HG03095 (cell line): ENCODE data around the gene ANKEF1.

ENCODE experiments used
- ATAC-seq: cut with Tn5 transposase; IDR thresholded peaks from one replicate; pipeline ENCODE4 v1.9.1; 2021; ENCODE audit warnings: moderate library complexity; ENCODE audit not compliant: unreplicated experiment

The ANKEF1 gene

GRCh38 chr20:10078403-10078802, 43.6 kb downstream of the ANKEF1 start:
- no peak for ATAC-seq

GRCh38 chr20:10079964-10080363, 45.2 kb downstream of the ANKEF1 start:
- no peak for ATAC-seq

GRCh38 chr20:10080574-10080973, 45.8 kb downstream of the ANKEF1 start:
- no peak for ATAC-seq

DNA sequence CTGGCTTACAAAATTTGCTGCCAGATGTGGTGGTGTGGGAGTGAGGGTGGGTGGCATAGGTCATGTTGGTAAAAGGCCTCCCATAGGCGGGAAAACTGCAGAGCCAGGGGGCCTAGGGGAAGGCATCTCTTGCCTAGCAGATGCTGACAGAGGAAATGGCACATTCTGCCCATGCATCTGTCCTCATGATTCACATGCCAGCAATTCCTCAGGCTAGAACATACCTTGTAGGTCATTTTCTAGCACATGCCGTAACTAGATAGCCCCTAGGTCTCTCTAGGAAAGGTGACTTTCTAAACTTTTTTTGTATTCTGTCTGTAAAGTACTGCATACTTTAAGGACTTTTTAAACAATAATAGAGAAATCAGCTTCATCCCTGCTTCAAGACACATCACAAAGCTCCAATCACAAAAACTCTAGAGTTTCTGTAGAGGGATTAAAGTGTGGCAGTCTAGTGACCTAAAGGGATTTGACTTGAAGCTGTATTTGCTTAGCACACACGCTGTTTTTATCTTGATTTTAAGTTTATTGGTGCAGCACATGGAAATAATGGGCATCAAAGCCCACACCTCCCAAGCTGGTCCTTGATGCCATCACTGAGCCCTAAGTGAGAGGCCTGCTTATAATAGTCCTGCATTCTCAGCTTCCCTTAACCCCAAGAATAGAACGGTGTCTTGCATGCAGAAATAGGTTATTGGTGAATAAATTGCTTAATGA, 55.2 kb downstream of the ANKEF1 start:
- no peak for ATAC-seq

GRCh38 chr20:10090588-10091166, 55.9 kb downstream of the ANKEF1 start:
- peak; percentile 68 for ATAC-seq

DNA sequence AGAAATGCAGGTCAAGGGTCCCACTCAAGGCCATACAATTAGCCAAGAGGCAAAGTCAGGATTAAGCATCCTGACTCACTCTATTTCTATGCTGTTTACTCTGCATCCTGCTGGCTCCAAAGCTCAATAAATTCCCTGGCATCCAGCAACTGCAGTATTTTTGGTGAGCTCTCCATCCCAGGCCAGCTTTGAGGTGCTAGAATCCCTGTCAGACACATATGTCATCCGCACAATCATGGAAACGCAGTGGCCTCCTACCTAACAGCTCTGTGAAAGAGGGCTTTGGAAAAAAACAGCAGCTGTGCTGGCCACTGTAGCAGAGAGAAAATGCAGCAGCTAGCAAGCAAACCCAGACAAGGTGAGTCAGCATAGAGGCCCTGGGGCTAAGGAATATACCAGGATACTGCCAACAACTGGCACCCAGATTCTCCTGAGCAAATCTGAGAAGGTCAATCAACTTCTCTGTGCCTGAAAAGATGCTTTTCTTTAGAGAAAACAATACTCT, 58.4 kb downstream of the ANKEF1 start:
- ATAC-seq, result no peak

DNA sequence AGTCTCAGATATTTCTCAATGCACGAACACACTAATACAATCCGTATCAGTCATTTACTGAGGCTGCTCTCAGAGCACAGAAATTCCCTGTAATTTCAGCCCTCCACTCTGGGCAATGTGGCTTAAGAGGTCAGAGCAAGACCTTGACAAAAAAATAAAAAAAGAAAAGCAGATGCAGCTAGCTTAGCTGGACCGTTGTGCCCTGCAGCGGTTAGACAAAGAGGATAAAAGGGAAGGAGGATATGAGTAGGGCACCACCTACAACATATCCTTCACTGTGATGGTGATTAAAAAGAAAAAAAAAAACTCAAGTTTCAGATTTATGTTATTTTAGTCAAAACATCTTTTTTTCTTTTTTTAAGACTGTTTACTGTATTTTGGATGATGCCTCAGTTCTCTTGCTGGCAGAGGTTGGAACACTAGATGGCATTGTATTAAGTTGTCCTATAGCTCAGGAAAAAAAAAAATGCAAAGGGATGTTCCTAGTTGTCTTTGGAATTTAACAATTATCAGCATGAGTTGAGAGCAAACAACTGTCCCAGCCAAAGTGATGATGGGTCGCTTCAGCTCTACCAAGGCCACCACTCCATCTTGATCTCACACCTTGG, 59.9 kb downstream of the ANKEF1 start:
- no peak for ATAC-seq

GRCh38 chr20:10096790-10097189, 62.0 kb downstream of the ANKEF1 start:
- ATAC-seq, result no peak

DNA sequence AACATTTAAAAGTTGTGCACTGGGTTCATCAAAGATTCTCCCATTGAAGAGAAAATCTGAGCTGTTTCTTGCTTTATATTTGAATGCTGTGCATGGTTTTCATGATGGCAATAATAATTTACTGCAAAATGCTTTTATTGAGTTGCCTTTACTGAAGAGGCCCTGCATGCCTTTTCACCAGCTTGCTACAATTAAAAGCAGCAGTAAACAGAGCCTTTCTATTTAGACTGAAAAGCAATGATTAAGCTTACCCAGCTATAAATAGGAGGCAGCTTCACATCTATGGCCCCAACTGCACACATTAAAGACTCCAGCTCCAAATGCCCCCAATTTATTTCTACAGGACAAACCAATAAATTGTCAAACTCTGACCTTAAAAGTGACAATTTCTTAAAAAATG, 70.3 kb downstream of the ANKEF1 start:
- no peak for ATAC-seq
